K562 (cell line): Measurements from ENCODE around the gene NEK2. TPM values are rescaled to one million over a fixed set of nuclear protein-coding genes. Genes with fewer than 3 reads are reported as not detected.
A peak's percentile ranks its signal among the peaks of the same experiment; 100 is the strongest.

ENCODE experiments used
- CHD4 ChIP-seq: fragments of 200-600 bp; sonication (generic); IDR thresholded peaks from 3 replicates; pipeline ENCODE4 v1.6.1; 2012; ENCODE audit warnings: low read depth, mild to moderate bottlenecking, mixed read lengths, low read length, inconsistent platforms; ENCODE audit not compliant: insufficient read depth, insufficient replicate concordance, poor library complexity, severe bottlenecking
- CTBP1 ChIP-seq: fragments of 450-650 bp; IDR thresholded peaks from 2 replicates; pipeline ENCODE4 v1.6.1; 2016; ENCODE audit warnings: borderline replicate concordance
- E2F3 ChIP-seq: fragments of 250-450 bp; sonication (Bioruptor Pico); IDR thresholded peaks from 2 replicates; pipeline ENCODE4 v1.4.0; 2020; ENCODE audit warnings: mild to moderate bottlenecking
- FOXK1 ChIP-seq: sonication (generic); formaldehyde crosslinking; IDR thresholded peaks from 2 replicates; pipeline ENCODE4 v1.8.0; 2022; ENCODE audit warnings: missing genetic modification reagents, mild to moderate bottlenecking, borderline replicate concordance
- FUS ChIP-seq: fragments of 200-400 bp; formaldehyde crosslinking; optimal IDR thresholded peaks from 2 replicates; pipeline ENCODE3; 2017; ENCODE audit warnings: low read depth, low read length
- GATAD2A ChIP-seq: fragments of 450-650 bp; IDR thresholded peaks from 2 replicates; pipeline ENCODE4 v1.6.1; 2017
- HMBOX1 ChIP-seq: sonication (generic); IDR thresholded peaks from 2 replicates; pipeline ENCODE4 v1.6.1; 2016
- ID3 ChIP-seq, 2 experiments: fragments of 250-450 bp in 1 of 2; fragments of 450-650 bp in 1 of 2; sonication (Bioruptor Pico) in 1 of 2; IDR thresholded peaks; 2 replicates each; pipeline versions ENCODE4 v1.6.1 to v1.8.0; 2016 to 2021; ENCODE audit warnings: mild to moderate bottlenecking in 2 of 2, moderate library complexity in 2 of 2, missing compliant biosample characterization in 1 of 2, missing genetic modification characterization in 1 of 2
- KDM1A ChIP-seq, 2 experiments: fragments of 450-650 bp; IDR thresholded peaks; 2 replicates each; pipeline ENCODE4 v1.6.1; 2016; ENCODE audit warnings: mild to moderate bottlenecking in 2 of 2
- KDM5B ChIP-seq: fragments of 200-600 bp; sonication (generic); IDR thresholded peaks from 2 replicates; pipeline ENCODE4 v1.6.1; 2012; ENCODE audit warnings: low read depth, mild to moderate bottlenecking, moderate library complexity, low read length, control low read depth, inconsistent platforms; ENCODE audit not compliant: insufficient replicate concordance
- MCM3 ChIP-seq: fragments of 450-650 bp; IDR thresholded peaks from 2 replicates; pipeline ENCODE4 v1.6.1; 2016
- MLLT1 ChIP-seq, 2 experiments: fragments of 450-650 bp; IDR thresholded peaks; 2 replicates each; pipeline ENCODE4 v1.6.1; 2016
- NCOA1 ChIP-seq: fragments of 450-650 bp; IDR thresholded peaks from 2 replicates; pipeline ENCODE4 v1.6.1; 2016; ENCODE audit warnings: low read depth
- NR1H2 ChIP-seq: sonication (generic); formaldehyde crosslinking; IDR thresholded peaks from 2 replicates; pipeline ENCODE4 v1.4.0; 2020; ENCODE audit warnings: mild to moderate bottlenecking, missing genetic modification reagents
- NR3C1 ChIP-seq: sonication (generic); formaldehyde crosslinking; IDR thresholded peaks from 2 replicates; pipeline ENCODE4 v1.8.1; 2022; ENCODE audit warnings: missing genetic modification reagents
- OTX1 ChIP-seq: fragments of 450-650 bp; formaldehyde crosslinking; IDR thresholded peaks from 2 replicates; pipeline ENCODE4 v1.4.0; 2022; ENCODE audit warnings: mild to moderate bottlenecking
- RFX5 ChIP-seq: IDR thresholded peaks from 2 replicates; pipeline ENCODE4 v1.6.1; 2011; ENCODE audit warnings: low read depth, mild to moderate bottlenecking, improper control_type of control experiment, low read length
- TAL1 ChIP-seq: fragments of 450-650 bp; IDR thresholded peaks from 2 replicates; pipeline ENCODE4 v1.6.1; 2016; ENCODE audit warnings: mild to moderate bottlenecking
- TCF7L2 ChIP-seq: fragments of 150-350 bp; IDR thresholded peaks from 2 replicates; pipeline ENCODE4 v1.6.1; 2016; ENCODE audit warnings: low read depth, mild to moderate bottlenecking, low read length, moderate library complexity
- ZBTB43 ChIP-seq: sonication (generic); formaldehyde crosslinking; IDR thresholded peaks from 2 replicates; pipeline ENCODE4 v1.8.0; 2023; ENCODE audit warnings: mild to moderate bottlenecking, missing genetic modification reagents
- ZFP91 ChIP-seq: sonication (generic); formaldehyde crosslinking; IDR thresholded peaks from 2 replicates; pipeline ENCODE4 v1.8.0; 2022; ENCODE audit warnings: mild to moderate bottlenecking, missing genetic modification reagents
- ZNF445 ChIP-seq: fragments of 250-450 bp; sonication (Bioruptor Pico); IDR thresholded peaks from 2 replicates; pipeline ENCODE4 v1.4.0; 2020; ENCODE audit warnings: low read depth, mild to moderate bottlenecking, moderate library complexity
- ZSCAN32 ChIP-seq: fragments of 450-650 bp; formaldehyde crosslinking; IDR thresholded peaks from 2 replicates; pipeline ENCODE4 v1.4.0; 2020; ENCODE audit warnings: mild to moderate bottlenecking, moderate library complexity
- polyA plus RNA-seq, 8 experiments: library from polyadenylated mRNA; depleted of rRNA in 4 of 8; stranded (reverse) in 5 of 8; unstranded in 3 of 8; fragments of >200 nt; fragmentation: Nextera tagmentation in 2 of 8; fragmentation: Illumina TruSeq in 1 of 8; extraction: Ambion mirVana in 2 of 8; extraction: Trizol in 1 of 8; gene quantifications; 2 replicates each; pipeline versions ENCODE4 v1.2.1 to v1.2.3, GENCODE V29; 2011 to 2014; ENCODE audit warnings: inconsistent platforms in 1 of 8, missing spikeins in 1 of 8
- total RNA-seq, 7 experiments: library from RNA; depleted of rRNA in 6 of 7; stranded (reverse); fragments of >200 nt in 6 of 7; fragmentation: Illumina TruSeq in 2 of 7; extraction: Trizol in 2 of 7; gene quantifications; 2 replicates each; pipeline versions ENCODE4 v1.2.1 to v1.2.3, GENCODE V29; 2011 to 2021; ENCODE audit warnings: low replicate concordance in 1 of 7

The NEK2 gene
- total and polyA plus RNA-seq, 9 of the 15 experiments (the other 6 are each of a cell fraction or from before 2014, with no cell fraction given) = 30.0 to 74.7 (median 66.4) TPM

- no peak for TF ChIP-seq MLLT1 (IDR thresholded peaks at IDR 0.05)
- TF ChIP-seq MCM3 = no peak
- no peak for TF ChIP-seq TCF7L2
- peak; percentile 88 for TF ChIP-seq TAL1
- no peak for TF ChIP-seq KDM5B
- no peak; the same call in 1 of the 2 replicates for TF ChIP-seq ZSCAN32
- TF ChIP-seq GATAD2A = no peak
- no peak for TF ChIP-seq ID3 (CRISPR knock-in tag; IDR thresholded peaks at IDR 0.05)
- TF ChIP-seq ID3 (tag; IDR thresholded peaks at IDR 0.05) = no peak
- peak; percentile 99 for TF ChIP-seq KDM1A (IDR thresholded peaks at IDR 0.05)
- TF ChIP-seq CHD4 = no peak
- no peak for TF ChIP-seq NR1H2 (CRISPR knock-in tag)
- no peak for TF ChIP-seq ZBTB43 (CRISPR knock-in tag)
- no peak for TF ChIP-seq FUS
- TF ChIP-seq CTBP1 = no peak
- no peak for TF ChIP-seq ZFP91 (CRISPR knock-in tag)
- no peak for TF ChIP-seq HMBOX1
- TF ChIP-seq ZNF445 (CRISPR knock-in tag) = no peak
- no peak for TF ChIP-seq E2F3 (CRISPR knock-in tag)
- no peak for TF ChIP-seq FOXK1
- TF ChIP-seq NCOA1 = no peak
- no peak for TF ChIP-seq OTX1 (CRISPR knock-in tag)
- TF ChIP-seq RFX5 = no peak
- TF ChIP-seq NR3C1 (CRISPR knock-in tag) = no peak
These were observed 61.5 kb downstream of the NEK2 start (continued) for GRCh38 chr1:211613951-211614350.
